HG03469 (cell line): ENCODE measurements around the gene PANK2.
"Not testable (repeated sequence)": the region's sequence is repeated elsewhere in the genome, so short reads cannot be mapped to it uniquely, and the experiment has no call there.

ENCODE experiments used
- ATAC-seq: cut with Tn5 transposase; IDR thresholded peaks from one replicate; pipeline ENCODE4 v1.9.1; 2021; ENCODE audit warnings: mild to moderate bottlenecking, moderate library complexity, moderate number of reproducible peaks; ENCODE audit not compliant: unreplicated experiment

The PANK2 gene

DNA sequence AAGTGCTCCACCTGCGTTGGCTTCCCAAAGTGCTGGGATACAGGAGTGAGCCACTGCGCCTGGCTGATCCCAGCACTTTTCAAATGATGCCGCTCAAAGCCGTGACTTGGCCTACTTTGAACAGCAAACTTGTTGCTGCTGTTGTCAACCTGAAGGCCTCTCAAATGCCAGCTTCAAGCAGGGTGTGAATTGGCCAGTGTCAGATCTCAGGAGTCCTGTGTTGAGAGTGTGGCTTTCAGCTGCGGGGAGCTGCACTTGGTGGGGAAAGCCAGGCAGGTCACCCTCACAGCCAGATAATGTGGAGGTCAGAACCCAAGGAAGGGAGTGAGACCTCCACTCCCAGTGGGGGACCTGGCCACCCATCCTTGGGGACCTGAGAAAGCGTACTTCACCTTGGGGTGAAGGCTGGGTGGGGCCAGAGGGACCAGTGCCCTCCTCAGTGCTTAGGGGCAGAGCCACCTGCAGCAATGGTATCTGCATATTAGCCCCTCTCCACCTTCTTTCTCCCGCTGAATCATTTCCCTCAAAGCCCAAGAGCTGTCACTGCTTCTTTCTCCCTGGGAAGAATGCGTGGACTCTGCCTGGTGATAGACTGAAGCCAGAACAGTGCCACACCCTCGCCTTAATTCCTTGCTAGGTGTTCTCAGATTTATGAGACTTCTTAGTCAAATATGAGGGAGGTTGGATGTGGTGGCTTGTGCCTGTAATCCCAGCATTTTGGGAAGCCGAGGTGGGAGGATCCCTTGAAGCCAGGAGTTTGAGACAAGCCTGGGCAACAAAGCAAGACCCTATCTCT lies 19.1 kb upstream of the PANK2 start:
- ATAC-seq, result no peak

DNA sequence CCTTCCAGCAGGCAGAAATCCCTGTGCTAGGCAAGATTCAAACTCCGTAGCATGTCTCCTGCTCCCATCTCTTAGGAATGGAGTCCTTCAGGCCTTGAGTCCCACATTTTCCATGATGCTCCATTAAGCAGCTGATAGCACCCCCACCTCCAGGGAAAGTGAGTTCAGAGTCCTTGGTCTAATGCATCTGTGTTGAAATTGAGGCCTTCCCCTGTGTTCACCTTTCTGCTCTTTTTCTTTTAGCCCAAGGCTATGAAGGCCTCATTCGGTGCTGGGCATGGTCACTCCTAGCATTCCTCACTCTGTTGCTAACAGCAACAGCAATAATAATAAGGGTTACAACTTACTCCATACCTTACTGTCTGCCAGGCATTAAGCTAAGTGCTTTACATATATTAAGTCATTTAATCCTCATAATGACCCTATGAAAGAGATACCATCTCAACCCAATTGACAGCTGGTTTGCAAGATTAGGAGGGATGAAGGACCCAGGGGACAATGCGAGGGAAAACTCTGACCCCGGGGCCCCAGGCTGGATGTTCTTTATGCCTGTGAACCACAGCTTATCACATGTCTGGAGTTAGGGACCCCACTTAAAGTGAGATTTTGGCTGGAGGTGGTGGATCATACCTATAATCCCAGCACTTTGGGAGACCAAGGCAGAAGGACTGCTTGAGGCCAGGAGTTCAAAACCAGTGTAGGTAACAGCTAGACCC lies 17.5 kb upstream of the PANK2 start:
- ATAC-seq, result no peak

GRCh38 chr20:3873507-3873906 lies 15.7 kb upstream of the PANK2 start:
- ATAC-seq, result no peak

DNA sequence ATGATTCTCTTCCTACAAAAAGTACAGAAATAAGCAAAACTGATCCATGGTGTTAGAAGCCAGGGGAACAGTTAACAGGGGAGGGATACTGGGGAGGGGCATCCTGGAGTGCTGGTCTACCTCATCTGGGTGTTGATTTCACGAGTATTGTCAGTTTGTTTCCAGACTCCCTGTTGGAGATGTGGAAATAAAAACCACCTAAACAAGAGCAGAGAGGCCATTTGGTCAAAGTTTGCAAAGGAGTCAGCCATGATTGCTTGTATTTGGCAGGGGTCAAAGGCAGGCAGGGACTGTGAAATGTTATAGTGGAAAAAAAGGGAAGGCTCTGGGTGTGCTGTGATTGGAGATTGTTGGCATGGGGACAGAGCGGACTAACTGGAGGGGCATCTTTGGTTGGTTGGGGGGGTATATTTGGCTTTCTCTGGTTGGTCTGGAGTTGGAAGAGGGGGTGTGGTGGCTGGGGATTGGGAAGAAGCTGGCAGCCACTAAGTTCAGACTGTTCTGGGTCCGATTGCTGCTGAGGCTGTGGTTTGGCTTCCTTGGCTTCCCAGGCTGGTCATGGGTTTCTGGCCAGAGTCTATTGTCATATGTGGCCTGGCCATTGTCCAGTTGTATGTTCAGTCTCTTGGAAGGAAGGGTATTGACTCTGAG lies 14.9 kb upstream of the PANK2 start:
- no peak for ATAC-seq

DNA sequence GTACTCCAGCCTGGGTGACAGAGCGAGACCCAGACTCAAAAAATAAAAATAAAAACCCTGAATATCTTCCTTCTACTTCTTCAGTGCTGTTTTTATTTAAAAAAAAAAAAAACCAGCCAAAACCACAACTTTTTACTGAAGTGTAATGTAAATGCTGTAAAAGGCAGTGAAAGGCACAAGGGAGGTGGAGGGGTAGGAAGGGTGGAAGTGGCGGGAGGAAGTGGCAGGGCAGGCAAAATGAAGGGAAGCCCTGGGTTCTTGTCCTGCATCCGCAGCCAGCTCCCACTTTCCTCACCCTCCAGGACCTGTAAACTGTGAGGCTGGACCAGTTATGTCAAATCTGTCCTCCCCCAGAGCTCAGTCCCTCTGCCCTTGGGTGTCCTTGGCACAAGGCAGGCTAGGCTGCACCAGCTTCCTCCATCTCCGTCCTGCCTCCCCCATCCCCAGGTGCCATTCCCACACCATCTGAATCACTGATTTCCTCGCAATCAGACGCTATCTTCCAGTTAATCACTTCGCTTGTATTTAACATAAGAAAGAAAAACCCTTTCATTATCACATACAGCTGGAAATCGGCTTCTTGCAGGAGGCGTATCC lies 13.7 kb upstream of the PANK2 start:
- no peak for ATAC-seq

DNA sequence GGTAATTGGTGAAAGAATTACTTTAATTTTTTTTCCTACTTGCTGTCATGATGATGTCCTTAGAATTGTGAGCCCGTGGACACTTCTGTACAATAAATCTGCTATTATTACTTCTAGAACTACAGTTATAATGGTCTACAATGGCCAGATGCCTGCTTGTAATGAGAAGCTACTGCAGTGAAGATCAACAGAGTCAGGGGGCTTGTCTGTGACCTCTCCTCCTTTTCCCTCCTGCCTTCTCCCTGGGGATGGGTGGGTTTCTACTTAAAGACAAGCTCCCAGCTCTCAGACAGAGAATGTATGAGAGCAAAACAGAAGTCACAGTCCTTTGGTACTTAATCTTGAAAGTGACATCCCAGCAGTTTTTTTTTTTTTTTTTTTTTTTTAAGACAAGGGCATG lies 13.2 kb upstream of the PANK2 start:
- ATAC-seq, result no peak

DNA sequence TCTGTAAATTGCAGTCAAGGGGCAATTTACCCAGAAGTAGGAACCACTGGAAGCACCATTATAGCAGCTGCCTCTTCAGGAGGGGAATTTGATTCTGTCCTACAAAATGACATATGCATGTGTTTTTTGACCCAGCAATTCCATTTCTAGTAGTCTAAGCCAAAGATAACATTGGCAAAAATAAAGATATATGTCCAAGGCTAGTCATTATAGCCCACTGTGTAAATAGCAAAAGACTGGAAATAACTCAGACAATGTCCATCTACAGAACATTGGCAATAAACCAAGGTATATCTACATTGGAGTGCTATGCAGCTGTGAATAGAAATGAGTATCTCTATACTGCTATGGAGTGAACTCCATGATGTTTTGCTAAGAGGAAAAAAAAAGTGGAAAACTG lies 12.5 kb upstream of the PANK2 start:
- ATAC-seq, result no peak

DNA sequence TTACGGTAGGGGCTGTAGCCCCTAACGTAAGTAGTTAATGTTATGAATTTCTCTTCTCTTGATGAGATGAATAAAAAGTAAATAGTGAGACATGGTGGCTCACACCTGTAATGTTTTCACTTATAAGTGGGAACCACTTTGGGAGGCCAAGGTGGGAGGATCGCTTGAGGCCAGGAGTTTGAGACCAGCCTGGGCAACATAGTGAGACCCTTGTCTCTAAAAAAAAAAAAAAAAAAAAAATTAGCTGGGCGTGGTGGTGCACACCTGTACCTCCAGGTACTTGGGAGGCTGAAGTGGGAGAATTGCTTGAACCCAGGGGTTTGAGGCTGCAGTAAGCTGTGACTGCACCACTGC lies 10.3 kb upstream of the PANK2 start:
- not testable (repeated sequence) for ATAC-seq

GRCh38 chr20:3885715-3886114 lies 3.5 kb upstream of the PANK2 start:
- ATAC-seq, result no peak

DNA sequence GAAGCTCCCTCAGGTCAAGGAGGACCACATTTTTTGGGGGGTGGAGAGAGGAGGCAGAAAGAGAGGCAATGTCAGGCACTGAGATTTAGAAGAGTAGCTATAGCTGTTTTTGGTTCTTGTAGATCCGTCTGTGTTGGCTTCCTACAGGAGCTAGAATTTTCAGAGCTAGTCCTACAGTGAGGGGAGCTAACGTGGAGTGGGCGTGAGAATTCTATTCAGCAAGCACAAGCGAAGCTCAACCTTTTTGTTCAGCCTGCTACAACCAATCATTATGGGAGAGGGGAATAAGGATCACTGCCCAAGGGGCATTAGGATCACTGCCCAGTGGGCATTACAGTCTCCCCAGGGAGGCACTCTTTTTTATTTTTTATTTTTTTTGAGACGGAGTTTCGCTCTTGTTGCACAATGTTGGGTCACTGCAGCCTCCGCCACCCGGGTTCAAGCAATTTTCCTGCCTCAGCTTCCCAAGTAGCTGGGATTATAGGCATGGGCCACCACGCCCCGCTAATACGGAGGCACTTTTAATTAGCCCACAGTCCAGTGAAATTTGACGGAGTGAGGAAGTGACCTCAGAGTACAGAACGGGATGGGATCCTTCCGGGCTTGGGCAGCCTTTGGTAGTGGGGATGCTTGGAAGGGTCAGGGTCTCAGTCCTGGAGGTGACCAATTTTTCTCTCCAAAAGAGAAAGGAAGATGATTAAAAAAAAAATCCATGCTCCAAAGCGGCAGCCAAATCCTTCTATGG lies 1.1 kb upstream of the PANK2 start:
- ATAC-seq, result no peak

GRCh38 chr20:3889489-3890397 lies 556 bp downstream of the PANK2 start:
- ATAC-seq, result no peak

- ATAC-seq, result no peak
Observed at GRCh38 chr20:3890398-3890751, 1.2 kb downstream of the PANK2 start.

GRCh38 chr20:3890999-3891929 lies 2.1 kb downstream of the PANK2 start:
- ATAC-seq, result no peak

- ATAC-seq, result no peak
Observed at GRCh38 chr20:3894796-3895195, 5.6 kb downstream of the PANK2 start.

- ATAC-seq, result no peak
Observed at GRCh38 chr20:3896302-3896701, 7.1 kb downstream of the PANK2 start.

DNA sequence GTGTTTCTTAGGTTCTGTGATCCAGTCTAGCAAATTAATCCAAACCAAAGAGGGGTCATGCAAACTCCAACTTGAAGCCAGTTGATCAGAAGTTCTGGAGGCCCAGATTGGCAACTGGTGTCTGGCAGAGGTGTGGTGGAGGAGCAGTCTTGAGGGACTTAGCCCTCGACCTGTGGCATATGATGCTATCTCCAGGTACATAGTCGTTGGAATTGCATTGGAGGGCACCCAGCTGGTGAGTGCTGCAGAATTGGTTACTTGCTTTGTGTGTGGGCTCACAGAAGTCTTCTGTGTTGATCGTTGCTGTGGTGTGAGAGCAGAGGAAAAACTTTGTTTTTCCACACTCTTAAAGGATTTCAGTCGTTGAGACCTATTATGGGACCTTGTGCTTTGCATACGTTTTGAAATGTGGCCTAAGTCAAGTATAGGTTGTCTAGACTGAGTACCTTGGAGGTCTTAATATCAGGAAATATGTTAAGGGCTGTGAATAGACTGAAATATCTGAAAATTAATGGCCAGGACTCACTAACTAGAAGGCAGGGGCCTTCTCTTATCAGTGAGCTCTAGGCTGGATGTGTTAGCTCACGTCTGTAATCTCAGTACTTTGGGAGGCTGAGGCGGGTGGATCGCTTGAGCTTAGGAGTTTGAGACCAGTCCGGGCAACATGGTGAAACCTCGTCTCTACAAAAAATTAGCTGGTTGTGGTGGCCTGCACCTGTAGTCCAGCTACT lies 7.8 kb downstream of the PANK2 start:
- ATAC-seq, result no peak

DNA sequence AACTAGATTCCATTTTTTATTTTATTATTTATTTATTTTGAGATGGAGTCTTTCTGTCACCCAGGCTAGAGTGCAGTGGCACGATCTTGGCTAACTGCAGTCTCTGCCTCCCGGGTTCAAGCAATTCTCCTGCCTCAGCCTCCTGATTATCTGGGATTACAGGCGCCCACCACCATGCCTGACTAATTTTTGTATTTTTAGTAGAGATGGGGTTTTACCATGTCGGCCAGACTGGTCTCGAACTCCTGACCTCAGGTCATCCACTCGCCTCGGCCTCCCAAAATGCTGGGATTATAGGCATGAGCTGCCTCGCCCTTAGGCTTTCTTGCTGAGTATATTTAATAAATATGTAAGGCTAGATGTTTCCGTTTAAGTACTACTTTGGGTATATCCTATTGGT lies 9.0 kb downstream of the PANK2 start:
- not testable (repeated sequence) for ATAC-seq

GRCh38 chr20:3898639-3899038 lies 9.5 kb downstream of the PANK2 start:
- no peak for ATAC-seq
